ENCODE results near the gene NTM. TPM values are rescaled to one million over a fixed set of nuclear protein-coding genes. Genes with fewer than 3 reads are reported as not detected.
A peak's percentile ranks its signal among the peaks of the same experiment; 100 is the strongest.

The NTM gene
- total RNA-seq, 4 donors from 2014 or later: 1.4 to 2.8 (median 1.7) TPM

DNA sequence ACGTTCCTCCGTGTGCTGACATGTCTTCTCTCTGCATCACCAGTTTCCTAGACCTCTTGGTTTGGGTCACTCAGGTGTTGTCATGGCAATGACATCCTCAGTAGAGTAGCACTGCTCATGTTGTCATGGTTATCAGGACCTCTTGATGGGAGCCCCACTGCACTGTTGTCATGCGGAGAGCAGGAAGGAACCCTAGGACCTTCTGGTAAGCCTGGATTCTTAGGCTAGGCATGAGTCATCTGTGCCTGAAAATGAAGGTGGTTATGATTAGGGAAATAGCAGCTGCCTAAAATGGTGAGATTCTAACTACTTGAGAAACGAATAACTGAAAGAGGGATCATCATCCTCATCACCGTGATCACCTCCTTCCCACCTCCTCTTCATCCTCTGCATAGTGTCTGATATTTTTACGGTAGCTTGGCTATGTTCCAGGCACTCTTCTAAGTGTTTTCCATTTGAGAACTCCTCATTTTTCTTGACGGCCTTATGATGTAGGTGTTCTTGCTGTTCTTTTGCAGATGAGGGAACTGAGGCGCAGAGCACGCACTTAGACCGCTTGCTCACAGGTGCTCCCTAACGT is 858.4 kb downstream of the NTM start:
- Histone ChIP-seq H3K4me3 (no peak overlapping the region), H3K27ac (no peak overlapping the region), H3K9me3 (no peaks in the 10 kb centered on the region), H3K36me3 (no peaks in the 10 kb centered on the region), H3K27me3 (no peaks in the 10 kb centered on the region), H3K4me1 (no peaks in the 10 kb centered on the region)
- TF ChIP-seq, protein P1, sequence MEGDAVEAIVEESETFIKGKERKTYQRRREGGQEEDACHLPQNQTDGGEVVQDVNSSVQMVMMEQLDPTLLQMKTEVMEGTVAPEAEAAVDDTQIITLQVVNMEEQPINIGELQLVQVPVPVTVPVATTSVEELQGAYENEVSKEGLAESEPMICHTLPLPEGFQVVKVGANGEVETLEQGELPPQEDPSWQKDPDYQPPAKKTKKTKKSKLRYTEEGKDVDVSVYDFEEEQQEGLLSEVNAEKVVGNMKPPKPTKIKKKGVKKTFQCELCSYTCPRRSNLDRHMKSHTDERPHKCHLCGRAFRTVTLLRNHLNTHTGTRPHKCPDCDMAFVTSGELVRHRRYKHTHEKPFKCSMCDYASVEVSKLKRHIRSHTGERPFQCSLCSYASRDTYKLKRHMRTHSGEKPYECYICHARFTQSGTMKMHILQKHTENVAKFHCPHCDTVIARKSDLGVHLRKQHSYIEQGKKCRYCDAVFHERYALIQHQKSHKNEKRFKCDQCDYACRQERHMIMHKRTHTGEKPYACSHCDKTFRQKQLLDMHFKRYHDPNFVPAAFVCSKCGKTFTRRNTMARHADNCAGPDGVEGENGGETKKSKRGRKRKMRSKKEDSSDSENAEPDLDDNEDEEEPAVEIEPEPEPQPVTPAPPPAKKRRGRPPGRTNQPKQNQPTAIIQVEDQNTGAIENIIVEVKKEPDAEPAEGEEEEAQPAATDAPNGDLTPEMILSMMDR (IDR thresholded peaks at IDR 0.05): no peak
- TF ChIP-seq POLR2A (IDR thresholded peaks at IDR 0.05): no peak
- no peak for DNase-seq

DNA sequence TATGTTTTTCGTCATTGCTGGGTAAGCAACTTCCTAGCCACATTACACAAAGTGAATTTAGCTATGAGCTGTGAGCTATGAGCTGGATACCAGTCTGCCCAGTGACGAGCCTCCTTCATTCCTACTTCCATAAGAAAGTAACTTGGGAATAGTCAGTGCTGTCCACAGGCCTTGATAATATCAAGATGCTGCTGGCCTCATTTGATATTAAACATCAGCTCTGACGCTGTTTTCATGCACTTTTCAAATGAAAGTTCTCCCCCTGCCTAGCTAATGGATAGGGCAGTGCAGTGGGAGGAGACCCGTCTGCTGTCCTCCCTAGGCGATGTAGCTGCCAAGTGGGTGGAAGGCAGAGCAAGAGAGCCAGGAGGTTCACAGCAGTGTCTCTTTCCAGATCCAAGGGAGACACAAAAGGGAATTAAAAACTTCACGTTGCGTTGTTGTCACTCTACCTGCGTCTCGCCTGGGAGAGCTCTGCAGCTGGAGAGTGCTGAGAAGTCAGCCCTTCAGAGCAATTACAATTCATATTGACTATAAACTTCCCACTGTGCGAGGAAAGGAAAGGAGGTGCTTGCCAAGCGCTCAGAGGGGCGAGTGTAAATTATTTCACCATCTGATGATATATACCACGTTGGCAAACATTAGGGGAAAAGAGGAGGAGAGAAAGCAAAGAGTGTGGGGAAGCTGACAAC is 861.4 kb downstream of the NTM start:
- H3K4me3 ChIP-seq: no peak overlapping the region
- no peak for DNase-seq
- TF ChIP-seq, protein P1 (IDR thresholded peaks at IDR 0.05): no peak
- no peak for TF ChIP-seq POLR2A (IDR thresholded peaks at IDR 0.05)

DNA sequence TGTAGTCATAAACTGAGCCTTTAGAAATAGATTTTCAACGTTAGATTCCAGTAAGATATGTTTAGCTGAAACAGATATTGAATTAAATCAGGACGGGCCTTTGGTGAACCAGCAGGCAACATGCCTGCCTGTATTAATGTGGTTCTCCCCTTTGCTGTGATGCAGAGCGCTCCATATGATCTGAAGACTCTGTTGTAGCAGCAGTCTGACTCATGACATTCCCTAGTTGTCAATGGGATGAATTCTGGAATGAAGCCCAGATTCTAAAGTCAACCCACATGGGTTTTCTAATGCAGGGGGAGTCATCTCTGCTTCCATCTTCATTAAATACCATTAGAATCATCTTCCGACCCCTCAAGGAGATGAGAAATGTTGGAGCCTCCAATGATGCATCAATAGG is 864.5 kb downstream of the NTM start:
- TF ChIP-seq, protein P1 (IDR thresholded peaks at IDR 0.05): no peak
- no peak for TF ChIP-seq POLR2A (IDR thresholded peaks at IDR 0.05)
- no peaks in the 10 kb centered on the region for H3K4me1 ChIP-seq
- H3K27me3 ChIP-seq: no peaks in the 10 kb centered on the region
- no peaks in the 10 kb centered on the region for H3K36me3 ChIP-seq
- H3K9me3 ChIP-seq: no peaks in the 10 kb centered on the region
- no peak for DNase-seq
- H3K4me3 ChIP-seq: no peak overlapping the region
- H3K27ac ChIP-seq: no peak overlapping the region

More for the DNA sequence above, 861.4 kb downstream of the NTM start:
- no peaks in the 10 kb centered on the region for H3K27me3 ChIP-seq
- no peaks in the 10 kb centered on the region for H3K9me3 ChIP-seq
- H3K36me3 ChIP-seq: no peaks in the 10 kb centered on the region
- no peaks in the 10 kb centered on the region for H3K4me1 ChIP-seq
- peak overlapping the region in 1 of 4 donors; percentile 53 for H3K27ac ChIP-seq

DNA sequence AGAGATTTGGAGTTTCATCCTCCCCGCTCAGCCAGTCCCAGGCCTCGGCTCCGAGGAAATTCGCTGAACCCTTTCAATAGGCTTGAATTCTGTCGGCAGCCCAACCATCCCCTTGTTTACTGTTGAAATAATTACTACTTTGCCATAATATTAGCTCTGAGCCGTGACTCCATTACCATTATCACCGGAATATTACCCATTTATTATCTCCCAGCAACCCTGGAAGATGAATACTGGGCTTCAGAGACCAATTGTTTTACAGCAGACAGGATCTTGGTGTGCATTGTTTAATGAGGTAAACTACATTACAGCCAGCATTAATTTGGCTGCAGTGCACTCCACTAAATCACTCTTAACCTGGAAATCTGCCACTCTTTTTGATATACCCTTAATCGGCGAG is 867.4 kb downstream of the NTM start:
- Histone ChIP-seq H3K9me3 (no peaks in the 10 kb centered on the region), H3K27me3 (no peaks in the 10 kb centered on the region), H3K27ac (no peak overlapping the region), H3K4me3 (no peak overlapping the region), H3K36me3 (no peaks in the 10 kb centered on the region), H3K4me1 (no peaks in the 10 kb centered on the region)
- TF ChIP-seq POLR2A (IDR thresholded peaks at IDR 0.05): no peak
- TF ChIP-seq, protein P1 (IDR thresholded peaks at IDR 0.05): no peak
- DNase-seq: no peak

DNA sequence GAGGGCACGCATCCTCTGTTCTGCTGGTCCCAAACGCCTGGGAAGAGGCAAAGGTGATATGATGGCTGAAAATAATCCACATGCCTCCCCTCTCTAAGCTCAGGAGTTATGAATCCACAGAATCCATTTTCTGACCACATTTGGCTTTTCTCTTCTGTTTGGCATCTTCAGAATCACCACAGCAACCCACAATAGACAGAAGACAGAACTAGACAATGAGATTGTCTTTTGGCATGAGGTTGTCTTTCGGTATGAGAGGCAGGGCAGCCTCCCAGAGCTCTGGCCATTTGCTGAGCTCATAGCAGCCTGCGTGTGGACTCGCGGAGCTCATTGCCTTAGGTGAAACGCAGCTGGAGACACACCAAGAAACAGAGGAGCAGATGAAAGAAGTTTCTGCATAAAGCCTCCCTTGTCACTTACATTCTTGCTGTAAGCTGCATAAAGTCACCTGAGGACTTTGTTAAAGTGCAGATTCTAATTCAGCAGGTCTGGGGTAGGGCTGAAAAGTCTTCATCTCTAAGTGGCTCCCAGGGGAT is 868.0 kb downstream of the NTM start:
- Histone ChIP-seq H3K27ac (no peak overlapping the region), H3K4me1 (no peaks in the 10 kb centered on the region), H3K9me3 (no peaks in the 10 kb centered on the region), H3K4me3 (no peak overlapping the region), H3K27me3 (no peaks in the 10 kb centered on the region), H3K36me3 (no peaks in the 10 kb centered on the region)
- TF ChIP-seq, protein P1 (IDR thresholded peaks at IDR 0.05): no peak
- no peak for DNase-seq

All from Peyer's patch (tissue), 4 donors.